DND-41 (cell line): Measurements from ENCODE around the gene PRR5.

Experiments
- CTCF ChIP-seq: IDR thresholded peaks from 2 replicates; pipeline ENCODE4 v1.5.1; 2012; ENCODE audit warnings: borderline replicate concordance, low read length, moderate library complexity, mild to moderate bottlenecking; ENCODE audit not compliant: poor library complexity, severe bottlenecking; ENCODE audit errors: extremely low read depth
- EZH2 ChIP-seq: IDR thresholded peaks from 3 replicates; pipeline ENCODE4 v1.6.1; 2012; ENCODE audit warnings: borderline replicate concordance, low read depth, mild to moderate bottlenecking, moderate library complexity, low read length, inconsistent platforms; ENCODE audit not compliant: severe bottlenecking

- TF ChIP-seq EZH2 (no peak), CTCF (no peak)
Observed at GRCh38 chr22:44719586-44720368, 17.8 kb downstream of the PRR5 start.
